ENCODE measurements around the gene PPT2.

GRCh38 chr6:32167761-32168262 lies 13.9 kb downstream of the PPT2 start:
- TF ChIP-seq POLR2AphosphoS5 (IDR thresholded peaks at IDR 0.05; ENCODE audit: low read depth) = no peak
- no peak for TF ChIP-seq CTCF (conservative IDR thresholded peaks at IDR 0.05; ENCODE audit: low read depth in 2 of 2)
- TF ChIP-seq EZH2 (IDR thresholded peaks at IDR 0.05; ENCODE audit: low read depth, unreplicated experiment) = no peak
- TF ChIP-seq CREB1 (CRISPR knock-in tag; IDR thresholded peaks at IDR 0.05; ENCODE audit: low read depth) = no peak
- TF ChIP-seq EZH2phosphoT487 (IDR thresholded peaks at IDR 0.05; ENCODE audit: unreplicated experiment) = no peak
- no peak for TF ChIP-seq JUNB (IDR thresholded peaks at IDR 0.05; ENCODE audit: unreplicated experiment)
- no peak for TF ChIP-seq REST (IDR thresholded peaks at IDR 0.05; ENCODE audit: unreplicated experiment)
- TF ChIP-seq STAT1 (IDR thresholded peaks at IDR 0.05; ENCODE audit: unreplicated experiment) = no peak
- TF ChIP-seq NANOG (IDR thresholded peaks at IDR 0.05; ENCODE audit: borderline replicate concordance) = no peak
- no peak for TF ChIP-seq ZNF114 (CRISPR knock-in tag; IDR thresholded peaks at IDR 0.05)

Measured in GM23338 (cell line).